Fibroblast of pulmonary artery (primary cell): ENCODE measurements around the gene SPATA31E1.
A peak's percentile ranks its signal among the peaks of the same experiment; 100 is the strongest.

ENCODE experiments used
- DNase-seq: peaks from one replicate; pipeline ENCODE4 v3.0.0-alpha.2; 2010; ENCODE audit warnings: low read depth
- H3K4me3 ChIP-seq: replicated peaks from 2 replicates; pipeline ENCODE4 v1.5.1; 2011; ENCODE audit warnings: low read depth, mild to moderate bottlenecking, control low read depth, low read length, moderate library complexity
- TF ChIP-seq, protein P1 (sequence below): IDR thresholded peaks from 2 replicates; pipeline ENCODE4 v1.5.1; 2011; ENCODE audit warnings: mild to moderate bottlenecking, control low read depth, low read length, inconsistent platforms; ENCODE audit errors: missing control alignments

The SPATA31E1 gene

DNA sequence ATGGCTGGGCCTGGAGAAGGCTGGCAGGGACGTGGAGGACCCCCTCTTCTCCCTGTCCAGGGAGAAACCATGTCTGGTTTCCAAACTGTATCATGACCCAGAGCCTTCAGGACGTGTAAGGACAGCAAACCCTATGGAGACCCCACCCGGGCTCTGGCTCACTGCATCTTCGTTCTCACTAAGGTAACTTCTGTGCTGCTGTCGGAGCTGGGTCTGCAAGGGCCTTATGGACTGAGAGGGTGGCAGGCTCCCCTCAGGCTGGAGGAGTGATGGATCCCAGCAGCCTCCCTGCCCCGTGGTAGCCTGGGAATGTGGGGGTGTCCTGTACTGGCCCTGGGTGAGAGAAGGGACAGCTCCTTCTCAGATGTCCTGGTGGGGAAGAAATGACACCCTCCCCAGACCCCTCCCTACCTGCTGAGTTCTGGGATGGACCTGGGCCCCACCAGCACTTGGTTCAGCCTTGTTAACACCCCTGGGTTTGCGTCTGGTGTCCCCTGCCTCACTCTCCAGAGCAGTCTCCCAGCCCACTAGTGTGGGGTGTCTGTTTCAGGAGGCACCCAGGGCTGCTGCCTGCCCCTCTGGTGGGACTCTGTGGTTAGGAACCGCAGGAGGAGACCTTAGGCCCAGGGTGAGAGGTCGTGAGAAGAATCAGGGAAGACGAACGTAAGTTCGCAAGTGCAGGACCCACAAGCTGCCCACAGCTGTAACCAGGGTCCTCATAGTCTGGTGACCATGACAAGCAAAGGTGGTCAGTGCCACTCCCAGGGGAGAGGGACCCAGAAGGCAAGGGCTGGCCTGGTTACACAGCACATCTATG is 6.6 kb downstream of the SPATA31E1 start:
- no peak for DNase-seq
- TF ChIP-seq, protein P1, sequence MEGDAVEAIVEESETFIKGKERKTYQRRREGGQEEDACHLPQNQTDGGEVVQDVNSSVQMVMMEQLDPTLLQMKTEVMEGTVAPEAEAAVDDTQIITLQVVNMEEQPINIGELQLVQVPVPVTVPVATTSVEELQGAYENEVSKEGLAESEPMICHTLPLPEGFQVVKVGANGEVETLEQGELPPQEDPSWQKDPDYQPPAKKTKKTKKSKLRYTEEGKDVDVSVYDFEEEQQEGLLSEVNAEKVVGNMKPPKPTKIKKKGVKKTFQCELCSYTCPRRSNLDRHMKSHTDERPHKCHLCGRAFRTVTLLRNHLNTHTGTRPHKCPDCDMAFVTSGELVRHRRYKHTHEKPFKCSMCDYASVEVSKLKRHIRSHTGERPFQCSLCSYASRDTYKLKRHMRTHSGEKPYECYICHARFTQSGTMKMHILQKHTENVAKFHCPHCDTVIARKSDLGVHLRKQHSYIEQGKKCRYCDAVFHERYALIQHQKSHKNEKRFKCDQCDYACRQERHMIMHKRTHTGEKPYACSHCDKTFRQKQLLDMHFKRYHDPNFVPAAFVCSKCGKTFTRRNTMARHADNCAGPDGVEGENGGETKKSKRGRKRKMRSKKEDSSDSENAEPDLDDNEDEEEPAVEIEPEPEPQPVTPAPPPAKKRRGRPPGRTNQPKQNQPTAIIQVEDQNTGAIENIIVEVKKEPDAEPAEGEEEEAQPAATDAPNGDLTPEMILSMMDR, result no peak
- H3K4me3 ChIP-seq, result no peak overlapping the region

DNA sequence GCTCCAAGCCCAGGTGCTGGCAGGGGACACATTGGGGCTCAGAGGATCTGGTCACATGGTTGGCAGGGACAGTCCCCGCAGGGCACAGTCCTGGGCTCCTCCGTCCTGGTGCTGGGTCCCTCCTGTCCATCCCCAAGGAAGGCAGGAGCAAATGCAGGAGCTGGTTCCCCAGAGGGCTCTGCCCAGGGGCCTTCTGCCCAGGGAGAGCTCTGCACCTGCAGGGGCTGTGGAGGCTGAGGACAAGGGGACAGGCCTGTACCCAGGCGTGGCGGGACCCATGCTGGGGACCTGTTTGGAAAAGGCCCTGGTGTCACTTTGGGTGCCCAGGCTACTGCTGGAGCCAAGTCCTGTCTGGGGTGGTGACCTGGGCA is 7.2 kb downstream of the SPATA31E1 start:
- no peak for DNase-seq
- no peak overlapping the region for H3K4me3 ChIP-seq
- TF ChIP-seq, protein P1, result no peak

DNA sequence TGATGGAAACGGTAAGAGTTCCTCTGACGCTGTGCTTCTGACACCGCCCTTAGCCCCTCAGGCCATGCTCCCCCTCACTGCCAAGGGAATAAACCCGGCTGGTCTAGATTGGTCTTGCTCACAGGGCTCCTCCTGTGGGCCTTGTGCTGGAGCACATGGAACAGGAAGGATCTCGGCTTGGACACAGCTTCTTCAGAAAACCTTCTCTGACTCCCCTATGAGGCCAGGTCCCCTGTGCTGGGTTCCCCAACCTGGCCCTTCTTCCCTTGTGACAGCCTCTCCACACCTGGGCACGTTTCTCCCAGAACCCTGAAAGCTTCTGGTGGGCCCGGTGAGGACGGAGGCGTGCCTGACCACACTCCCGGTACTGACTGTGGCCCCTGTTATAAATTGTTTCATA is 8.2 kb downstream of the SPATA31E1 start:
- DNase-seq, result no peak
- TF ChIP-seq, protein P1, result no peak
- H3K4me3 ChIP-seq, result no peak overlapping the region

DNA sequence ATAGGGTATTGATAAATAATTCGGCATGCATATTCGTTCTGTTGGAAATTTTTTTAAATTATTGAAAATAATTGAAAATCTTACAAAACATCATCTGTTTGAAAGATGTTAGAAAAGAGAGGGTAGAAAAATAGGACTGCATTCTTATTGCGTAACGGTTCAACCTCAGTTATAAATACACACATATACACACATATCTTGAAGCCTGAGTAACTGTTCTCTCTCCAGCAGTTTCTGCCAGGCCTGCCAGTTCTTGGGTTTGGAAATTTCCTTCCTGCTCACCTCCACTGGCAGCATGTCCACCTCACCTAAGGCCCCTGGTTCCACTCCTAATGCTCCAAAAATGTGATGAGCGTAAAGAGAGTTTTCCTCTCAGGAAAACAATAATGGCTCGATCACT is 9.1 kb downstream of the SPATA31E1 start:
- DNase-seq, result peak; percentile 13
- TF ChIP-seq, protein P1, result no peak
- H3K4me3 ChIP-seq, result no peak overlapping the region

DNA sequence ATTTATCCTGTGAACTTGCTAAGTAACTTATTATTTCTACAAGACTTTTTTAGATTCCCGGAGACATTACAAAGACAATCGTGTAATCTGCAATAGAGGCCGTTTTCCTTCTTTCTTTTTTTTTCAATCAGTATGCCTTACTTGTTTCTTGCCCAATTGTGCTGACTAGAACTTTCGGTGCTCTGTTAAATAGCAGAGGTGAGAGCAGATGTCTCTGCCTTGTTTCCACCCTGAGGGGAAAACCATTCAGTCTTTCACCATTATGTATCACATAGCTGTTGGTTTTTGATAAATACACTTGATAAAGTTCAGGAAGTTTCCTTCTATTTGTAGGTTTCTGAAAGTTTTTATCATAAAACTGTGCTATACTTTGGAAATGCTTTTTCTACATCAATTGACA is 10.3 kb downstream of the SPATA31E1 start:
- H3K4me3 ChIP-seq, result no peak overlapping the region
- no peak for DNase-seq
- TF ChIP-seq, protein P1, result no peak

DNA sequence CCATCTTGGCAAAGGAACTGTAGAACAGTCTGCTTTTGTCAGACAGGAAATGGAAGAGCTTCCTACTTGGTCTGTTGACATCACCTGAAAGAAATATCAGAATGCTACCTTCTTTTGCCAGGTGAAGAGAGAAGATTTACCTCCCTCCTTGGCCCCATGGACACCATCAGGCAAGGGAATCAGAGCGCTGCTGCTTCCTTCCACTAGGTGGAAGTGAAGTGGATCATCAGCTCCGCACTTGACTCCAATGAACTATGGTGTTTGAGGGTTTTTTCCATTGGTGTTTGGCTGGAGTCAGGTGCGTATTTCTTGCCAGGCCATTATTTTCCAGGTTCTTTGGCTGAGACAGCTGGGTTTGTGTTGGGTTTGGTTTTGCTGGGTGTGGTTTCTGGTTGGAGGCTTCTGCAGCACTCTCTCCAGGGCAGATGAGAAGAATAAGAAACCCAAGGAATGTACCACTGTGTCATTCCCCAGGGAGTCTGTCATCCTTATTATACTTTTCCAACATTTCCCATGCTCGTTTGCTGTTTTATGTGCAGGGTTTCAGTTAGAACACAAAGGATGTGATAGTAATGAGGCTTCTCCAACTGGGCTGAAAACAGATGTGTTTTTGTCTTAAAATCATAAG is 12.4 kb downstream of the SPATA31E1 start:
- no peak for DNase-seq
- TF ChIP-seq, protein P1, result no peak
- no peak overlapping the region for H3K4me3 ChIP-seq
